K562 (cell line): Measurements from ENCODE around the gene SETD1B. TPM values are rescaled to one million over a fixed set of nuclear protein-coding genes. Genes with fewer than 3 reads are reported as not detected.
A peak's percentile ranks its signal among the peaks of the same experiment; 100 is the strongest.

Source experiments
- CREB3L1 ChIP-seq: fragments of 450-650 bp; IDR thresholded peaks from 2 replicates; pipeline ENCODE4 v1.6.1; 2014; ENCODE audit warnings: low read depth, mild to moderate bottlenecking, moderate library complexity, borderline replicate concordance
- DDX20 ChIP-seq: fragments of 450-650 bp; IDR thresholded peaks from 2 replicates; pipeline ENCODE4 v1.6.1; 2016; ENCODE audit warnings: missing genetic modification characterization, low read depth, mild to moderate bottlenecking, missing compliant biosample characterization, moderate library complexity
- E2F3 ChIP-seq: fragments of 250-450 bp; sonication (Bioruptor Pico); IDR thresholded peaks from 2 replicates; pipeline ENCODE4 v1.4.0; 2020; ENCODE audit warnings: mild to moderate bottlenecking
- GATAD2B ChIP-seq: fragments of 450-650 bp; IDR thresholded peaks from 2 replicates; pipeline ENCODE4 v1.6.1; 2017; ENCODE audit warnings: mild to moderate bottlenecking, borderline replicate concordance
- HDAC2 ChIP-seq: fragments of 450-650 bp; IDR thresholded peaks from 2 replicates; pipeline ENCODE4 v1.6.1; 2016; ENCODE audit warnings: mild to moderate bottlenecking
- HIVEP1 ChIP-seq: fragments of 250-450 bp; sonication (Bioruptor Pico); IDR thresholded peaks from 2 replicates; pipeline ENCODE4 v1.4.0; 2020; ENCODE audit warnings: mild to moderate bottlenecking
- KDM4B ChIP-seq, 2 experiments: fragments of 450-650 bp in 1 of 2; sonication (generic) in 1 of 2; IDR thresholded peaks; 2 replicates each; pipeline ENCODE4 v1.6.1; 2016 to 2017; ENCODE audit warnings: borderline replicate concordance in 2 of 2, antibody characterized with exemption in 1 of 2, low read depth in 1 of 2, mild to moderate bottlenecking in 1 of 2
- KLF6 ChIP-seq: fragments of 250-450 bp; sonication (Bioruptor Pico); IDR thresholded peaks from 2 replicates; pipeline ENCODE4 v1.4.0; 2020; ENCODE audit warnings: mild to moderate bottlenecking, moderate library complexity, borderline replicate concordance
- MAFF ChIP-seq: IDR thresholded peaks from 2 replicates; pipeline ENCODE4 v1.6.1; 2012; ENCODE audit warnings: low read length, improper control_type of control experiment
- MTA3 ChIP-seq: fragments of 450-650 bp; formaldehyde crosslinking; IDR thresholded peaks from 2 replicates; pipeline ENCODE4 v1.6.1; 2017; ENCODE audit warnings: mild to moderate bottlenecking, borderline replicate concordance
- NCOA1 ChIP-seq: fragments of 450-650 bp; IDR thresholded peaks from 2 replicates; pipeline ENCODE4 v1.6.1; 2016; ENCODE audit warnings: low read depth
- RBM22 ChIP-seq: fragments of 200-400 bp; formaldehyde crosslinking; IDR thresholded peaks from 2 replicates; pipeline ENCODE4 v1.6.1; 2018; ENCODE audit warnings: low read length, low read depth; ENCODE audit not compliant: poor library complexity, severe bottlenecking
- SMAD4 ChIP-seq: fragments of 250-450 bp; sonication (Bioruptor Pico); conservative IDR thresholded peaks from 2 replicates; pipeline ENCODE4 v1.8.0; 2021; ENCODE audit warnings: inconsistent platforms, mild to moderate bottlenecking, moderate library complexity
- SMARCA4 ChIP-seq: fragments of 450-650 bp; IDR thresholded peaks from 2 replicates; pipeline ENCODE4 v1.6.1; 2016
- THAP7 ChIP-seq: fragments of 250-450 bp; sonication (Bioruptor Pico); IDR thresholded peaks from 2 replicates; pipeline ENCODE4 v1.5.0; 2021
- YY1 ChIP-seq, 3 experiments: IDR thresholded peaks; 2 replicates each; pipeline ENCODE4 v1.6.1; 2011; ENCODE audit warnings: low read length in 2 of 3, mild to moderate bottlenecking in 2 of 3, moderate library complexity in 2 of 3, borderline replicate concordance in 1 of 3, control low read depth in 1 of 3, low read depth in 1 of 3; ENCODE audit not compliant: insufficient read depth in 3 of 3, insufficient replicate concordance in 2 of 3, control insufficient read depth in 1 of 3, insufficient read length in 1 of 3; ENCODE audit errors: extremely low read depth in 1 of 3
- ZBED1 ChIP-seq: IDR thresholded peaks from 2 replicates; pipeline ENCODE4 v1.6.1; 2014
- ZNF239 ChIP-seq: fragments of 250-450 bp; sonication (Bioruptor Pico); IDR thresholded peaks from 2 replicates; pipeline ENCODE4 v1.4.0; 2020; ENCODE audit warnings: mild to moderate bottlenecking
- ZNF280B ChIP-seq: fragments of 250-450 bp; sonication (Bioruptor Pico); IDR thresholded peaks from 2 replicates; pipeline ENCODE4 v1.5.1; 2021; ENCODE audit warnings: mild to moderate bottlenecking
- ZNF3 ChIP-seq: fragments of 250-450 bp; sonication (Bioruptor Pico); IDR thresholded peaks from 2 replicates; pipeline ENCODE4 v1.5.0; 2021; ENCODE audit warnings: mild to moderate bottlenecking, moderate library complexity
- ZNF354B ChIP-seq: fragments of 250-450 bp; sonication (Bioruptor Pico); IDR thresholded peaks from 2 replicates; pipeline ENCODE4 v1.4.0; 2020
- ZNF77 ChIP-seq: fragments of 250-450 bp; sonication (Bioruptor Pico); IDR thresholded peaks from 2 replicates; pipeline ENCODE4 v1.5.0; 2020
- polyA plus RNA-seq, 8 experiments: library from polyadenylated mRNA; depleted of rRNA in 4 of 8; stranded (reverse) in 5 of 8; unstranded in 3 of 8; fragments of >200 nt; fragmentation: Nextera tagmentation in 2 of 8; fragmentation: Illumina TruSeq in 1 of 8; extraction: Ambion mirVana in 2 of 8; extraction: Trizol in 1 of 8; gene quantifications; 2 replicates each; pipeline versions ENCODE4 v1.2.1 to v1.2.3, GENCODE V29; 2011 to 2014; ENCODE audit warnings: inconsistent platforms in 1 of 8, missing spikeins in 1 of 8
- total RNA-seq, 7 experiments: library from RNA; depleted of rRNA in 6 of 7; stranded (reverse); fragments of >200 nt in 6 of 7; fragmentation: Illumina TruSeq in 2 of 7; extraction: Trizol in 2 of 7; gene quantifications; 2 replicates each; pipeline versions ENCODE4 v1.2.1 to v1.2.3, GENCODE V29; 2011 to 2021; ENCODE audit warnings: low replicate concordance in 1 of 7

Gene SETD1B
- total and polyA plus RNA-seq, 9 of the 15 experiments (the other 6 are each of a cell fraction or from before 2014, with no cell fraction given) = 0.48 to 26.6 (median 2.3) TPM

- TF ChIP-seq ZNF280B (CRISPR knock-in tag) = no peak
- peak; percentile 59; the same call in 1 of the 2 replicates for TF ChIP-seq MAFF
- TF ChIP-seq GATAD2B = peak; percentile 1; the same call in 1 of the 2 replicates
- peak; percentile 67 to 94 (median 87) for TF ChIP-seq YY1 (IDR thresholded peaks at IDR 0.05; ENCODE audit: borderline replicate concordance in 1 of 3, control insufficient read depth in 1 of 3, extremely low read depth in 1 of 3, insufficient read depth in 3 of 3, insufficient read length in 1 of 3, insufficient replicate concordance in 2 of 3, low read depth in 1 of 3, low read length in 2 of 3)
- TF ChIP-seq ZNF354B = no peak
- no peak for TF ChIP-seq NCOA1
- peak; percentile 74; the same call in 1 of the 2 replicates for TF ChIP-seq KLF6
- TF ChIP-seq KDM4B (IDR thresholded peaks at IDR 0.05; ENCODE audit: borderline replicate concordance in 2 of 2, low read depth in 1 of 2) = no peak
- no peak for TF ChIP-seq DDX20 (tag)
- TF ChIP-seq MTA3 = peak; percentile 62; the same call in 1 of the 2 replicates
- peak; percentile 90 for TF ChIP-seq RBM22
- no peak for TF ChIP-seq HDAC2
- peak; percentile 64; the same call in 1 of the 2 replicates for TF ChIP-seq ZBED1
- TF ChIP-seq ZNF239 (CRISPR knock-in tag) = peak; percentile 55
- 0 out of 2 replicates have a peak, but pooled peaks have one; percentile 41 for TF ChIP-seq E2F3 (CRISPR knock-in tag)
- TF ChIP-seq ZNF3 = no peak
- TF ChIP-seq THAP7 (CRISPR knock-in tag) = no peak
- TF ChIP-seq ZNF77 (CRISPR knock-in tag) = no peak
- TF ChIP-seq SMARCA4 = 0 out of 2 replicates have a peak, but pooled peaks have one; percentile 18
- TF ChIP-seq HIVEP1 (CRISPR knock-in tag) = peak; percentile 2; the same call in 1 of the 2 replicates
- TF ChIP-seq SMAD4 (CRISPR knock-in tag) = peak; percentile 54
- TF ChIP-seq CREB3L1 = 0 out of 2 replicates have a peak, but pooled peaks have one; percentile 0
Observed at GRCh38 chr12:121800694-121801594, 2.9 kb upstream of the SETD1B start (continued).
